AG09309 (cell line): ENCODE measurements around the gene PDS5A.
A peak's percentile ranks its signal among the peaks of the same experiment; 100 is the strongest.
"Not testable (repeated sequence)": the region's sequence is repeated elsewhere in the genome, so short reads cannot be mapped to it uniquely, and the experiment has no call there.

Experiments used
- DNase-seq: peaks from one replicate; pipeline ENCODE4 v3.0.0-alpha.2; 2010; ENCODE audit warnings: low read depth
- H3K4me3 ChIP-seq: 2 replicates; pipeline ENCODE4 v1.5.1; 2011; ENCODE audit warnings: mild to moderate bottlenecking, low read depth, low read length, moderate library complexity; ENCODE audit not compliant: control insufficient read depth
- TF ChIP-seq, protein P1 (sequence below): IDR thresholded peaks from 2 replicates; pipeline ENCODE4 v1.5.1; 2011; ENCODE audit warnings: mild to moderate bottlenecking, low read depth, low read length, inconsistent platforms; ENCODE audit not compliant: insufficient read depth, control insufficient read depth; ENCODE audit errors: missing control alignments

PDS5A gene, protein sequence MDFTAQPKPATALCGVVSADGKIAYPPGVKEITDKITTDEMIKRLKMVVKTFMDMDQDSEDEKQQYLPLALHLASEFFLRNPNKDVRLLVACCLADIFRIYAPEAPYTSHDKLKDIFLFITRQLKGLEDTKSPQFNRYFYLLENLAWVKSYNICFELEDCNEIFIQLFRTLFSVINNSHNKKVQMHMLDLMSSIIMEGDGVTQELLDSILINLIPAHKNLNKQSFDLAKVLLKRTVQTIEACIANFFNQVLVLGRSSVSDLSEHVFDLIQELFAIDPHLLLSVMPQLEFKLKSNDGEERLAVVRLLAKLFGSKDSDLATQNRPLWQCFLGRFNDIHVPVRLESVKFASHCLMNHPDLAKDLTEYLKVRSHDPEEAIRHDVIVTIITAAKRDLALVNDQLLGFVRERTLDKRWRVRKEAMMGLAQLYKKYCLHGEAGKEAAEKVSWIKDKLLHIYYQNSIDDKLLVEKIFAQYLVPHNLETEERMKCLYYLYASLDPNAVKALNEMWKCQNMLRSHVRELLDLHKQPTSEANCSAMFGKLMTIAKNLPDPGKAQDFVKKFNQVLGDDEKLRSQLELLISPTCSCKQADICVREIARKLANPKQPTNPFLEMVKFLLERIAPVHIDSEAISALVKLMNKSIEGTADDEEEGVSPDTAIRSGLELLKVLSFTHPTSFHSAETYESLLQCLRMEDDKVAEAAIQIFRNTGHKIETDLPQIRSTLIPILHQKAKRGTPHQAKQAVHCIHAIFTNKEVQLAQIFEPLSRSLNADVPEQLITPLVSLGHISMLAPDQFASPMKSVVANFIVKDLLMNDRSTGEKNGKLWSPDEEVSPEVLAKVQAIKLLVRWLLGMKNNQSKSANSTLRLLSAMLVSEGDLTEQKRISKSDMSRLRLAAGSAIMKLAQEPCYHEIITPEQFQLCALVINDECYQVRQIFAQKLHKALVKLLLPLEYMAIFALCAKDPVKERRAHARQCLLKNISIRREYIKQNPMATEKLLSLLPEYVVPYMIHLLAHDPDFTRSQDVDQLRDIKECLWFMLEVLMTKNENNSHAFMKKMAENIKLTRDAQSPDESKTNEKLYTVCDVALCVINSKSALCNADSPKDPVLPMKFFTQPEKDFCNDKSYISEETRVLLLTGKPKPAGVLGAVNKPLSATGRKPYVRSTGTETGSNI (N-terminal part only)

DNA sequence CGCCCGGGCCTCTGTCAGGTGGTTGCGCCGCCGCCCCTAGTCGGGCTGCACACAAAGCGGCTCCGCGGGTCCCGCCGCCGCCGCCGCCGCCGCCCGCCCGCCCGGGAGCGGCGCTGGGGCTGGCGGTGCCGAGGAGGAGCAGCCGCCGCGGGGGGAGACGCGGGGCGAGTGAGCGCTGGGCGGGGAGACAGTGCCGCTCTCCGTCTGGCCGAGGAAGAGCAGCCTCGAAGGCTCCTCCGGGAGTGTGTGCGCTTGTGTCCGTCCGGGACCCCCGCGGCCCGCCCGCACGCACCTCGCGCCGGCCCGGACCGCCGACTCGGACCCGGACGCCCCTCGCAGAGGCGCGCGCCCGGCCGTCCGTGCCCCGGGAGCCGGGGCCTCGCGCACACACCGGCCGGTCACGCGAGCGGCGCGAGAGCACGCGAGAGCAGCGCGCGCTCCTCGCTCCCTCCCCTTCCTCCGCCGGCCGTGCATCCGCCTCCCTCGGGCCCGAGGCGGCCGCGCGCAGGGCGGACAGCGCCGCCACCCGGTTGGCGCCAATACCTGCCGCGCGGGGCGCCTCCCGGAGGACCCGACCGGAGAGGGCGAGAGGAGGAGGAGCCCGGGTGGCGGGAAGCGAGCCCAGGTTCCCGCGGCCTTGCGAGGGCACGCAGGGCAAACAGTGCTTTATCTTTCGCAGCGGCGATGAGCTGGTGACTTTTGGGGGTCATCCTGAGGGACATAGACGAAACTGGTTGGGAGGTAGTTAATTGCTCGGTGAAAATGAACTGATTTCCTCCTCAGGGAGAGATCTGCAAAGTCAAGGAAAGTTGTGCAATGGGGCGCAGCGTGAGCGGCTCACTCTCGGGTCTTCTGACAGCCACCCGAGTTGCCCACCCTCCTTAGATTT lies at the start of gene PDS5A:
Gene PDS5A (minus strand): TSS at position 423 of the 889 bp plus-strand sequence. CDS start 1,334 bp downstream, outside the sequence.
- peak within 1 kb of the TSS; percentile 96 for H3K4me3 ChIP-seq
- TF ChIP-seq, protein P1, sequence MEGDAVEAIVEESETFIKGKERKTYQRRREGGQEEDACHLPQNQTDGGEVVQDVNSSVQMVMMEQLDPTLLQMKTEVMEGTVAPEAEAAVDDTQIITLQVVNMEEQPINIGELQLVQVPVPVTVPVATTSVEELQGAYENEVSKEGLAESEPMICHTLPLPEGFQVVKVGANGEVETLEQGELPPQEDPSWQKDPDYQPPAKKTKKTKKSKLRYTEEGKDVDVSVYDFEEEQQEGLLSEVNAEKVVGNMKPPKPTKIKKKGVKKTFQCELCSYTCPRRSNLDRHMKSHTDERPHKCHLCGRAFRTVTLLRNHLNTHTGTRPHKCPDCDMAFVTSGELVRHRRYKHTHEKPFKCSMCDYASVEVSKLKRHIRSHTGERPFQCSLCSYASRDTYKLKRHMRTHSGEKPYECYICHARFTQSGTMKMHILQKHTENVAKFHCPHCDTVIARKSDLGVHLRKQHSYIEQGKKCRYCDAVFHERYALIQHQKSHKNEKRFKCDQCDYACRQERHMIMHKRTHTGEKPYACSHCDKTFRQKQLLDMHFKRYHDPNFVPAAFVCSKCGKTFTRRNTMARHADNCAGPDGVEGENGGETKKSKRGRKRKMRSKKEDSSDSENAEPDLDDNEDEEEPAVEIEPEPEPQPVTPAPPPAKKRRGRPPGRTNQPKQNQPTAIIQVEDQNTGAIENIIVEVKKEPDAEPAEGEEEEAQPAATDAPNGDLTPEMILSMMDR, result peak; percentile 63
- peak; percentile 45 for DNase-seq

DNA sequence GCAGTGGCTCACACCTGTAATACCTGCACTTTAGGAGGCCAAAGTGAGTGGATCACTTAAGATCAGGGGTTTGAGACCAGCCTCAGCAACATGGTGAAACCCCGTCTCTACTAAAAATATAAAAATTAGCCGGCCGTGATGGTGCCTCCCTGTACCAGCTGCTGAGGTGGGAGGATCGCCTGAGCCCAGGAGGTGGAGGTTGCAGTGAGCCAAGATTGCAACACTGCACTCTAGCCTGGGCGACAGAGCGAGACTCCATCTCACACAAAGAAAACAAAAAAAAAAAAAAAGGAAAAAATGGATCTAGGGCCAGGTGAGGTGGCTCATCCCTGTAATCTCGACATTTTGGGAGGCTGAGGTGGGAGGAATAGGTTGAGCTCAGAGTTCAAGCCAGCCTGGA lies 46.3 kb upstream of the PDS5A start:
- not testable (repeated sequence) for H3K4me3 ChIP-seq, DNase-seq

DNA sequence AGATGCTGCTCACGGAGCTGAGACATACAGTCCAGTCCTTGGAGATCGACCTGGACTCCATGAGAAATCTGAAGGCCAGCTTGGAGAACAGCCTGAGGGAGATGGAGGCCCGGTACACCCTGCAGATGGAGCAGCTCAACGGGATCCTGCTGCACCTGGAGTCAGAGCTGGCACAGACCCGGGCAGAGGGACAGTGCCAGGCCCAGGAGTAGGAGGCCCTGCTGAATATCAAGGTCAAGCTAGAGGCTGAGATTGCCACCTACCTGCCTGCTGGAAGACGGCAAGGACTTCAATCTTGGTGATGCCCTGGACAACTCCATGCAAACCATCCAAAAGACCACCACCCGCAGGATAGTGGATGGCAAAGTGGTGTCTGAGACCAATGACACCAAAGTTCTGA lies 43.4 kb upstream of the PDS5A start:
- not testable (repeated sequence) for DNase-seq, H3K4me3 ChIP-seq

DNA sequence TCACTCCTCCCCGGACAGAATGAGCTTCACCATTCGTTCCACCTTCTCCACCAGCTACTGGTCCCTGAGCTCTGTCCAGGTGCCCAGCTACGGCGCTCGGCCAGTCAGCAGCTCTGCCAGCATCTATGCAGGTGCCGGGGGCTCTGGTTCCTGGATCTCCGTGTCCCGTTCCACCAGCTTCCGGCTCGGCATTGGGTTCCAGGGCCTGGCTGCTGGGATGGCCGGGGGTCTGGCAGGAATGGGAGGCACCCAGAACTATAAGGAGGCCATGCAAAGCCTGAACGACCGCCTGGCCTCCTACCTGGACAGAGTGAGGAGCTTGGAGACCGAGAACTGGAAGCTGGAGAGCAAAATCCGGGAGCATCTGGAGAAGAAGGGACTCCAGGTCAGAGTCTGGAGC lies 42.5 kb upstream of the PDS5A start:
- TF ChIP-seq, protein P1, result no peak
- no peak overlapping the region for H3K4me3 ChIP-seq
- DNase-seq, result no peak

DNA sequence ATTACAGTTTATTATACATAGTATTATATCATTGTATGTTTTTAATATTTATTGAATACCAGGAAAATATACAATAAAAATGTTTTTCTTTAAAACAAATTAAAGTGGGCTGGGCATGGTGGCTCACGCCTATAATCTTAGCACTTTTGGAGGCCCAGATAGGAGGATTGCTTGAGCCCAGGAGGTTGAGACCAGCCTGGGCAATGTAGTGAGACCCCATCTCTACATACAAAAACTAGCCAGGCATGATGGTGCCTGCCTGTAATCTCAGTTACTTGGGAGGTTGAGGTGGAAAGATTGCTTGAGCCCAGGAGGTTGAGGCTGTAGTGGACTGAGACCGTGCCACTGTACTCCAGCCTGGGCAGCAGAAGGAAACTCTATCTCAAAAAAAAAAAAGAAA lies 38.3 kb upstream of the PDS5A start:
- TF ChIP-seq, protein P1, result no peak
- H3K4me3 ChIP-seq, result no peak overlapping the region
- DNase-seq, result no peak

DNA sequence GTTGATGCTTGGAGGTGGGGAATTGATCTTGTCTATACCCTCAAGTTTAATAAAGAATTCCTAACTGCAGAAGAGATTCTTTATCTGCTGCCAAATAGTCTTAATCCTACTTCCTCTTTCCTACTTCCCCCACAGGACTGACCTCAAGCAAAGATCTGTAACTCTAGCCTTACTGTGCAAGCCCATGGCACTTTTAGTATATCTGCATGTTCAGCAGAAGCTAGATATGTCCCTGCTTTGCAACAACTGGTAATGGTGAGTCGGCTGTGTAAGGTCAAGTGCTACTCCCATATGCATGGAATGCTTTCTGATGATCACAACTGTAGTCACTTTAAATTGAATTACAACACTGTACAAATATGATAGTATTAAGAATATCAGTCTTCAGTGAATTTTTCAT lies 26.3 kb upstream of the PDS5A start:
- H3K4me3 ChIP-seq, result no peak overlapping the region
- TF ChIP-seq, protein P1, result no peak
- DNase-seq, result no peak

DNA sequence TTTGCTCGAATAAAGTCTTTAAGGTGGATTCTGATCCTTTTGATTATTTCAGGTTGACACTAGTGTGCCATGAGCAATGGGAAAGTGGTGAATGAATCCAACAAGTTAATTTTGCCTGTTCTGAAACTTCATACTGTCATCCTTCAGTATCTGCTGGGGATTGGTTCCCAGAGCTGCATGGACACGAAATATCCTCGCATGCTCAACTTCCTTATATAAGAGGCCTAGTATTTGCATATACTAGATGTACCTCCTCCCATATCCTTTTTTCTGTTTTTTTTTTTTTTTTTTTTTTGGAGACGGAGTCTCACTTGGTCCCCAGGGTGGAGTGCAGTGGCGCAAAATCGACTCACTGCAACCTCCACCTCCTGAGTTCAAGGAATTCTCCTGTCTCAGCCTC lies 23.0 kb upstream of the PDS5A start:
- DNase-seq, result no peak
- H3K4me3 ChIP-seq, result no peak overlapping the region
- TF ChIP-seq, protein P1, result no peak
